Endothelial cell of umbilical vein (primary cell): ENCODE results near the gene ABCB10. TPM values are rescaled to one million over a fixed set of nuclear protein-coding genes. Genes with fewer than 3 reads are reported as not detected.

Experiments used
- BruUV-seq: library from RNA; stranded (reverse); fragments of 400-500 nt; replicated peaks from 2 replicates; lab custom pipeline; 2021; lab: Mats Ljungman, UMichigan
- CTCF ChIA-PET: fragments of 300-600, 350-600 bp; sonication (Branson Sonifier 250); formaldehyde crosslinking; loops from one replicate; lab custom pipeline; 2021; ENCODE audit warnings: antibody characterized with exemption, inconsistent platforms; lab: Charles Lee
- POLR2A ChIA-PET: fragments of 300-600, 350-600 bp; sonication (Branson Sonifier 250); formaldehyde crosslinking; loops from one replicate; lab custom pipeline; 2021; ENCODE audit warnings: antibody characterized with exemption, inconsistent platforms; lab: Charles Lee
- DNase-seq: peaks from one replicate; pipeline ENCODE4 v3.0.0-alpha.2; 2011; ENCODE audit warnings: low read depth, low spot score
- FAIRE-seq: peaks from 2 replicates; lab custom pipeline; 2011; peaks lifted over from hg19 to GRCh38; lab: Jason Lieb, UNC
- H2AFZ ChIP-seq: 2 replicates; pipeline ENCODE4 v1.6.0; 2012; ENCODE audit warnings: low read depth, low read length, control low read depth, inconsistent platforms
- H3K27ac ChIP-seq: 2 replicates; pipeline ENCODE4 v1.5.1; 2011; ENCODE audit warnings: low read depth, mild to moderate bottlenecking, control low read depth, low read length, moderate library complexity; ENCODE audit not compliant: insufficient read depth
- H3K27me3 ChIP-seq, 2 experiments: 2 replicates each; pipeline versions ENCODE4 v1.6.0 to v1.6.1; 2011; ENCODE audit warnings: low read length in 2 of 2, mixed read lengths in 1 of 2; ENCODE audit not compliant: control insufficient read depth in 2 of 2, insufficient read depth in 2 of 2
- H3K36me3 ChIP-seq, 2 experiments: 2 replicates in 1 of 2; 3 replicates in 1 of 2; pipeline ENCODE4 v1.5.1; 2011; ENCODE audit warnings: low read length in 2 of 2, mild to moderate bottlenecking in 1 of 2, moderate library complexity in 1 of 2; ENCODE audit not compliant: control insufficient read depth in 2 of 2, insufficient read depth in 2 of 2; ENCODE audit errors: extremely low read depth in 1 of 2
- H3K4me1 ChIP-seq: 3 replicates; pipeline ENCODE4 v1.5.1; 2011; ENCODE audit warnings: mild to moderate bottlenecking, low read length; ENCODE audit not compliant: control insufficient read depth, insufficient read depth; ENCODE audit errors: extremely low read depth
- H3K4me2 ChIP-seq: 2 replicates; pipeline ENCODE4 v1.6.1; 2011; ENCODE audit warnings: low read length, control low read depth, mixed read lengths; ENCODE audit not compliant: insufficient read depth
- H3K4me3 ChIP-seq, 3 experiments: fragments of 200-600 bp in 1 of 3; sonication (generic), shearing (Covaris generic) in 1 of 3; replicated peaks in 1 of 3; 2 replicates each; pipeline ENCODE4 v1.5.1; 2011 to 2016; ENCODE audit warnings: control low read depth in 3 of 3, low read length in 3 of 3, mild to moderate bottlenecking in 2 of 3, inconsistent platforms in 1 of 3, low read depth in 1 of 3, moderate library complexity in 1 of 3; ENCODE audit not compliant: insufficient read depth in 1 of 3
- H3K79me2 ChIP-seq: 2 replicates; pipeline ENCODE4 v1.6.0; 2012; ENCODE audit warnings: low read length, inconsistent platforms; ENCODE audit not compliant: control insufficient read depth, insufficient read depth
- H3K9ac ChIP-seq: replicated peaks from 2 replicates; pipeline ENCODE3; 2011; ENCODE audit warnings: low read length, control low read depth; ENCODE audit not compliant: insufficient read depth; ENCODE audit errors: extremely low read depth
- H3K9me1 ChIP-seq: replicated peaks from 3 replicates; pipeline ENCODE4 v1.6.0; 2011; ENCODE audit warnings: mild to moderate bottlenecking, low read length; ENCODE audit not compliant: control insufficient read depth, insufficient read depth; ENCODE audit errors: extremely low read depth
- H3K9me3 ChIP-seq: replicated peaks from 2 replicates; pipeline ENCODE4 v1.5.1; 2012; ENCODE audit warnings: low read length, inconsistent platforms; ENCODE audit not compliant: control insufficient read depth, insufficient read depth
- H4K20me1 ChIP-seq: replicated peaks from 2 replicates; pipeline ENCODE3; 2011; ENCODE audit warnings: mild to moderate bottlenecking, low read length; ENCODE audit not compliant: control insufficient read depth, insufficient read depth; ENCODE audit errors: extremely low read depth
- EZH2 ChIP-seq: IDR thresholded peaks from 2 replicates; pipeline ENCODE4 v1.6.1; 2012; ENCODE audit warnings: borderline replicate concordance, low read depth, mild to moderate bottlenecking, moderate library complexity, low read length, inconsistent platforms; ENCODE audit not compliant: severe bottlenecking
- FOS ChIP-seq: IDR thresholded peaks from 2 replicates; pipeline ENCODE4 v1.6.1; 2011; ENCODE audit warnings: mild to moderate bottlenecking, low read length, moderate library complexity, borderline replicate concordance; ENCODE audit not compliant: insufficient read depth
- POLR2AphosphoS5 ChIP-seq: IDR thresholded peaks from 2 replicates; pipeline ENCODE4 v1.6.1; 2012; ENCODE audit warnings: low read depth, mild to moderate bottlenecking, control low read depth, low read length, moderate library complexity; ENCODE audit not compliant: insufficient read depth
- dilution Hi-C: fragments of 300-500 bp; cut with MboI; formaldehyde crosslinking; loops from one replicate; pipeline ENCODE4 v1.15.0; 2019; ENCODE audit warnings: low sequenced_read_pairs; ENCODE audit not compliant: extremely low pct_ligation_motif_present
- intact Hi-C: fragments of 100-400 bp; cut with micrococcal nuclease; formaldehyde crosslinking; loops from one replicate; pipeline ENCODE4 v1.10.0; 2022
- polyA plus RNA-seq, 4 experiments: library from polyadenylated mRNA; depleted of rRNA in 3 of 4; stranded (reverse) in 3 of 4; unstranded in 1 of 4; fragments of >200 nt; gene quantifications; 2 replicates each; pipeline versions ENCODE4 v1.2.1 to v1.2.3, GENCODE V29; 2011 to 2012; ENCODE audit warnings: missing spikeins in 1 of 4
- total RNA-seq: library from RNA; stranded (reverse); gene quantifications from 2 replicates; pipeline ENCODE4 v1.2.3, GENCODE V29; 2021
- TF ChIP-seq, protein P1 (sequence below), 2 donors: IDR thresholded peaks; 1 replicate in 1 of 2; 2 replicates in 1 of 2; pipeline ENCODE4 v1.5.1; 2011; ENCODE audit warnings: low read length in 2 of 2, mild to moderate bottlenecking in 2 of 2, moderate library complexity in 2 of 2, control low read depth in 1 of 2, inconsistent platforms in 1 of 2, low read depth in 1 of 2; ENCODE audit not compliant: insufficient read depth in 1 of 2; ENCODE audit errors: extremely low read depth in 1 of 2
- TF ChIP-seq, protein P2 (sequence below): IDR thresholded peaks from 2 replicates; pipeline ENCODE4 v1.6.1; 2011; ENCODE audit not compliant: insufficient read depth, insufficient read length

The ABCB10 gene
- total and polyA plus RNA-seq, 2 donors (not counting 3 experiments of a cell fraction or from before 2014, with no cell fraction given), result 6.0 to 19.4 TPM

GRCh38 chr1:229526695-229527094 is 31.8 kb downstream of the ABCB10 start:
- POLR2A ChIA-PET, result no interaction called here
- Histone ChIP-seq H3K9ac (no peak overlapping the region), H3K79me2 (no peaks in the 10 kb centered on the region), H2AFZ (no peak overlapping the region), H3K9me1 (no peaks in the 10 kb centered on the region), H3K27ac (no peak overlapping the region), H3K27me3 (no peaks in the 10 kb centered on the region), H4K20me1 (no peaks in the 10 kb centered on the region), H3K4me2 (no peak overlapping the region), H3K4me3 (no peak overlapping the region), H3K4me1 (no peaks in the 10 kb centered on the region), H3K36me3 (peaks cover 4 to 9% of the 10 kb centered on the region in 2 experiments), H3K9me3 (no peaks in the 10 kb centered on the region)
- TF ChIP-seq, protein P1, sequence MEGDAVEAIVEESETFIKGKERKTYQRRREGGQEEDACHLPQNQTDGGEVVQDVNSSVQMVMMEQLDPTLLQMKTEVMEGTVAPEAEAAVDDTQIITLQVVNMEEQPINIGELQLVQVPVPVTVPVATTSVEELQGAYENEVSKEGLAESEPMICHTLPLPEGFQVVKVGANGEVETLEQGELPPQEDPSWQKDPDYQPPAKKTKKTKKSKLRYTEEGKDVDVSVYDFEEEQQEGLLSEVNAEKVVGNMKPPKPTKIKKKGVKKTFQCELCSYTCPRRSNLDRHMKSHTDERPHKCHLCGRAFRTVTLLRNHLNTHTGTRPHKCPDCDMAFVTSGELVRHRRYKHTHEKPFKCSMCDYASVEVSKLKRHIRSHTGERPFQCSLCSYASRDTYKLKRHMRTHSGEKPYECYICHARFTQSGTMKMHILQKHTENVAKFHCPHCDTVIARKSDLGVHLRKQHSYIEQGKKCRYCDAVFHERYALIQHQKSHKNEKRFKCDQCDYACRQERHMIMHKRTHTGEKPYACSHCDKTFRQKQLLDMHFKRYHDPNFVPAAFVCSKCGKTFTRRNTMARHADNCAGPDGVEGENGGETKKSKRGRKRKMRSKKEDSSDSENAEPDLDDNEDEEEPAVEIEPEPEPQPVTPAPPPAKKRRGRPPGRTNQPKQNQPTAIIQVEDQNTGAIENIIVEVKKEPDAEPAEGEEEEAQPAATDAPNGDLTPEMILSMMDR (IDR thresholded peaks at IDR 0.05; ENCODE audit: extremely low read depth in 1 of 2, insufficient read depth in 1 of 2, low read depth in 1 of 2, low read length in 2 of 2), result no peak
- TF ChIP-seq POLR2AphosphoS5 (no peak), FOS (no peak), EZH2 (no peak)
- TF ChIP-seq, protein P2, sequence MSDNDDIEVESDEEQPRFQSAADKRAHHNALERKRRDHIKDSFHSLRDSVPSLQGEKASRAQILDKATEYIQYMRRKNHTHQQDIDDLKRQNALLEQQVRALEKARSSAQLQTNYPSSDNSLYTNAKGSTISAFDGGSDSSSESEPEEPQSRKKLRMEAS, result no peak
- FAIRE-seq (no peak), DNase-seq (no peak)
- no TSS peak for BruUV-seq
- CTCF ChIA-PET, result interaction anchor here (1.6 to 2.4 kb wide), 3 partner anchors 12 to 45 kb away, joined by 5 to 15 read pairs (median 10); partner anchors contain the start of gene ABCB10
- intact Hi-C loops, result no loop called here
- dilution Hi-C loops, result no loop called here
